ENCODE data around the gene SAXO1.

GRCh38 chr9:18893046-18893445 lies 140.0 kb downstream of the SAXO1 start:
- TF ChIP-seq CTCF (conservative IDR thresholded peaks at IDR 0.05) = no peak
- no peak for TF ChIP-seq ZFX (IDR thresholded peaks at IDR 0.05)

All from C4-2B (cell line).